ENCODE measurements around the gene TNFRSF9.

DNA sequence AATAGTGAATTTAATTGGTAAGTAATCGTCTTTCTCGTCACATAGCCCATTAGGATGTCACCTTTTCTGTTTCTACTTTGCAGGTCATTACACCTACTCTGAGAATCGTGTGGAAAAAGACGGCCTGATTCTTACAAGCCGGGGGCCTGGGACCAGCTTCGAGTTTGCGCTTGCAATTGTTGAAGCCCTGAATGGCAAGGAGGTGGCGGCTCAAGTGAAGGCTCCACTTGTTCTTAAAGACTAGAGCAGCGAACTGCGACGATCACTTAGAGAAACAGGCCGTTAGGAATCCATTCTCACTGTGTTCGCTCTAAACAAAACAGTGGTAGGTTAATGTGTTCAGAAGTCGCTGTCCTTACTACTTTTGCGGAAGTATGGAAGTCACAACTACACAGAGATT lies 44.2 kb upstream of the TNFRSF9 start:
- TF ChIP-seq CTCF (IDR thresholded peaks at IDR 0.05) (no peak), POLR2AphosphoS5 (IDR thresholded peaks at IDR 0.05; ENCODE audit: low read depth, low read length) (no peak)

Data from Panc1 (cell line).